ENCODE results near the gene MYO9B.

DNA sequence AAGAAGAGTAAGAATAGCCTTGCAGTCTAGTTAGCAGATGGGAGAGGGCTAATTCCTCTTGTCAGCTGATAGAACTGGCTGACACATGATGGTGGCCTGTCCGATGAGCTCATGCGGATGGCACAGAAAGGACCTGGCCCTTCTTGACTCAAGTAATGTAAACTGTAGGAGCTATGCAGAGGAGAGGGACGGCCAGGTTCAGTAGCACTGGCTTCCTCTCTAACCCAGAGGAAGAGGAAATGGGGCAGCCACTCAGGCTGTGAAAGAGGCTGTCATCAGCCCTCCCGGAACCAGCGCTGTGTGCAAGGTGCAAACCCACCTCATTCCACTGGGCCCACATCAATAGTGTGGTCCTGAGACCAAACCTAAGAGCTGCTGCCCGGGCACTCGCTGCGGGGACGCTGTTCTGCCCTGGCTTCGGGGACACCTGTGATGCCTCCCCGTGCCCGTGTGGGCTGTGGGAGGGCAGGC, 108.8 kb downstream of the MYO9B start:
- TF ChIP-seq POLR2AphosphoS2 (IDR thresholded peaks at IDR 0.05; ENCODE audit: low read depth, low read length), result no peak
- TF ChIP-seq RBAK (CRISPR knock-in tag; IDR thresholded peaks at IDR 0.05), result no peak
- TF ChIP-seq NFIC (IDR thresholded peaks at IDR 0.05; ENCODE audit: low read length), result no peak
- TF ChIP-seq HOXA7 (CRISPR knock-in tag; IDR thresholded peaks at IDR 0.05), result no peak
